Measurements from ENCODE around the gene NLRC3.

DNA sequence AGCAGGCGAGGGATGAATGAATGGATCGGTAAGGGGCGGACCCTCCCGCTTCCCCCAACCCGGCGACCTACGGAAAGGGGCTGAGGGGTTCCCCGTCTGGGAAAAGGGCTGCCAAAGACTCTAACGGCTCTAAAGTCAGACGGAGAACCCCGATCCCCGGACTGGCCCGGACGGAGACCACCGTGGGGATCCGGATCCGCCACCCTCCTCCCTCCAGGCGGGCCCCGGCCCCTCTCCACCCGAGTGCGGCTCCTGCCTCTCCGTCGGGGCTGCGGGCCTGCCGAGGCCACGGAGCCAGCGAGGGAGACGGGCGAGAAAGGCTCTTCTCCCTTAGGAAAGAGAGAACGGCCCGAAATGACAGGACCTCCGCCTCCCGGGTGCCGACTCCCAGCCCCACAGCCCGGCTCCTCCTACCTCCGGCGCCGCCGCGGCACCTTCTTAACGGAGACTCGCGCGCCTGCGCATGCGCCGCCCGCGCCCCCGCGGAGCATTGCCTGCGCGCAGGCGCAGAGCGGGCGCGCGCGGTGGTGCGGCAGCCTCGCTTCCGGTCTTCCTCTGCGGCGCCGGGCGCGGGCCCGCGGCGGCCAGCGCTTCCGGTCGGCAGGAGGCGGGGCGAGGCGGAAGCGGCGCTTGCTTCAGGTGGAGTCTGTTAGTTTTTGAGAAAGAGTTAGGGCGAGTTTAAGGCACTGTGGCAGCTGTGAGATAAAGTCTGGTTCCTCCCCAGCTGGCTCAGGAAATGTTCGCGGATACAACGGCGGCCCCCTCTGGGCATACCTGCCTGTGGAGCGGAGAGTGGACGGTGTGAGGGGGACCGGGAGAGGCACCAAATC is 34.2 kb upstream of the NLRC3 start, which contains the start of gene SLX4:
- TF ChIP-seq, protein P1, sequence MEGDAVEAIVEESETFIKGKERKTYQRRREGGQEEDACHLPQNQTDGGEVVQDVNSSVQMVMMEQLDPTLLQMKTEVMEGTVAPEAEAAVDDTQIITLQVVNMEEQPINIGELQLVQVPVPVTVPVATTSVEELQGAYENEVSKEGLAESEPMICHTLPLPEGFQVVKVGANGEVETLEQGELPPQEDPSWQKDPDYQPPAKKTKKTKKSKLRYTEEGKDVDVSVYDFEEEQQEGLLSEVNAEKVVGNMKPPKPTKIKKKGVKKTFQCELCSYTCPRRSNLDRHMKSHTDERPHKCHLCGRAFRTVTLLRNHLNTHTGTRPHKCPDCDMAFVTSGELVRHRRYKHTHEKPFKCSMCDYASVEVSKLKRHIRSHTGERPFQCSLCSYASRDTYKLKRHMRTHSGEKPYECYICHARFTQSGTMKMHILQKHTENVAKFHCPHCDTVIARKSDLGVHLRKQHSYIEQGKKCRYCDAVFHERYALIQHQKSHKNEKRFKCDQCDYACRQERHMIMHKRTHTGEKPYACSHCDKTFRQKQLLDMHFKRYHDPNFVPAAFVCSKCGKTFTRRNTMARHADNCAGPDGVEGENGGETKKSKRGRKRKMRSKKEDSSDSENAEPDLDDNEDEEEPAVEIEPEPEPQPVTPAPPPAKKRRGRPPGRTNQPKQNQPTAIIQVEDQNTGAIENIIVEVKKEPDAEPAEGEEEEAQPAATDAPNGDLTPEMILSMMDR (IDR thresholded peaks at IDR 0.05) = no peak
- peak; percentile 76 to 82 for TF ChIP-seq POLR2A (IDR thresholded peaks at IDR 0.05)

All from uterus (tissue), 2 donors.